ENCODE results near the gene WDR1.

WDR1 gene, protein sequence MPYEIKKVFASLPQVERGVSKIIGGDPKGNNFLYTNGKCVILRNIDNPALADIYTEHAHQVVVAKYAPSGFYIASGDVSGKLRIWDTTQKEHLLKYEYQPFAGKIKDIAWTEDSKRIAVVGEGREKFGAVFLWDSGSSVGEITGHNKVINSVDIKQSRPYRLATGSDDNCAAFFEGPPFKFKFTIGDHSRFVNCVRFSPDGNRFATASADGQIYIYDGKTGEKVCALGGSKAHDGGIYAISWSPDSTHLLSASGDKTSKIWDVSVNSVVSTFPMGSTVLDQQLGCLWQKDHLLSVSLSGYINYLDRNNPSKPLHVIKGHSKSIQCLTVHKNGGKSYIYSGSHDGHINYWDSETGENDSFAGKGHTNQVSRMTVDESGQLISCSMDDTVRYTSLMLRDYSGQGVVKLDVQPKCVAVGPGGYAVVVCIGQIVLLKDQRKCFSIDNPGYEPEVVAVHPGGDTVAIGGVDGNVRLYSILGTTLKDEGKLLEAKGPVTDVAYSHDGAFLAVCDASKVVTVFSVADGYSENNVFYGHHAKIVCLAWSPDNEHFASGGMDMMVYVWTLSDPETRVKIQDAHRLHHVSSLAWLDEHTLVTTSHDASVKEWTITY

DNA sequence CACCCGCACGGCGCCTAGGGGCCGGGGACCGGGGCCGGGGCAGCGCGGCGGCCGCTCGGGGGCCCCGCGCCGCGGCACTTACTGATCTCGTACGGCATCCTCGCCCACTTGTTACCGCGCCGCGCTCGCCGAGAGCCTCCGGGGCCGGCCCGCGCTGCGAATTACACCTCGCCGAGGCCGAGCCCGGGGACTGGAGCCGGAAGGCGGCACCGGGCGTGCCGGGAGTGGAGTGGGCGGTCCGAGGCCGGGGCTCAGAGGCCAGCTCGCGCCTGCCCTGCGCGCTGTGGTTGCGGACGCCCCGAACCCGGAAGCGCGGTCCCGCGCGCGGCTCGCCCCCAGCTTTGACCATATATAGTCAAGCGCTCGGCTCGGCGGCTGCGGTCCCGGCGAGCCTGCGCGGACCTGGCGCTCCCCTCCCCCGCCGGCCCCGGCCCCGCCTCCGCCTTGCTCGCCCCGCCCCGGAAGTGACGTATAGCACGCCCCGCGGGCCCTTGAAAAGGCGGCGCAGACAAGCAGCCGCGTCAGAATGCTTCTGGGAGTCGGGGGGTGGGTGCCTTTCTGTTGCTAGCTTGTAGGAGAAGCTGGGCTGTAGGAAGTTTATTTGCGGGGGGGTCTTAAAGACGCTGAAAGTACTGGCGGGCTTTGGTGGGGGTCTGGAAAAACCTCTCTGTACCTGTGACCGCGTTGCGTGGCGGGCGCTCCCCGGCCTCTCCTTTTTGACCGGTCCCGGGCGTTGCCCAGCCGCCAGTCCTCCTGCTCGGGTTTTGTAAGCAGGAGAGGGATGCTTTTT lies at the start of gene WDR1:
TSS of gene WDR1 (minus strand) at position 231 of the 790 bp plus-strand sequence. CDS start at position 98, 133 bp downstream.
- TF ChIP-seq PPARA (CRISPR knock-in tag; IDR thresholded peaks at IDR 0.05; ENCODE audit: borderline replicate concordance) (no peak), TOX (CRISPR knock-in tag; IDR thresholded peaks at IDR 0.05; ENCODE audit: borderline replicate concordance) (0 out of 2 replicates have a peak, but pooled peaks have one; percentile 33), ZNF565 (CRISPR knock-in tag; conservative IDR thresholded peaks at IDR 0.05; ENCODE audit: low read depth) (no peak), GLIS3 (CRISPR knock-in tag; IDR thresholded peaks at IDR 0.05) (peak; percentile 65; the same call in 1 of the 2 replicates), RARB (CRISPR knock-in tag; IDR thresholded peaks at IDR 0.05) (peak; percentile 69; the same call in 1 of the 2 replicates)
- TF ChIP-seq, protein P1, sequence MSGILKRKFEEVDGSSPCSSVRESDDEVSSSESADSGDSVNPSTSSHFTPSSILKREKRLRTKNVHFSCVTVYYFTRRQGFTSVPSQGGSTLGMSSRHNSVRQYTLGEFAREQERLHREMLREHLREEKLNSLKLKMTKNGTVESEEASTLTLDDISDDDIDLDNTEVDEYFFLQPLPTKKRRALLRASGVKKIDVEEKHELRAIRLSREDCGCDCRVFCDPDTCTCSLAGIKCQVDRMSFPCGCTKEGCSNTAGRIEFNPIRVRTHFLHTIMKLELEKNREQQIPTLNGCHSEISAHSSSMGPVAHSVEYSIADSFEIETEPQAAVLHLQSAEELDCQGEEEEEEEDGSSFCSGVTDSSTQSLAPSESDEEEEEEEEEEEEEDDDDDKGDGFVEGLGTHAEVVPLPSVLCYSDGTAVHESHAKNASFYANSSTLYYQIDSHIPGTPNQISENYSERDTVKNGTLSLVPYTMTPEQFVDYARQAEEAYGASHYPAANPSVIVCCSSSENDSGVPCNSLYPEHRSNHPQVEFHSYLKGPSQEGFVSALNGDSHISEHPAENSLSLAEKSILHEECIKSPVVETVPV (CRISPR knock-in tag; IDR thresholded peaks at IDR 0.05) = peak; percentile 61; the same call in 1 of the 2 replicates
- TF ChIP-seq, protein P2, sequence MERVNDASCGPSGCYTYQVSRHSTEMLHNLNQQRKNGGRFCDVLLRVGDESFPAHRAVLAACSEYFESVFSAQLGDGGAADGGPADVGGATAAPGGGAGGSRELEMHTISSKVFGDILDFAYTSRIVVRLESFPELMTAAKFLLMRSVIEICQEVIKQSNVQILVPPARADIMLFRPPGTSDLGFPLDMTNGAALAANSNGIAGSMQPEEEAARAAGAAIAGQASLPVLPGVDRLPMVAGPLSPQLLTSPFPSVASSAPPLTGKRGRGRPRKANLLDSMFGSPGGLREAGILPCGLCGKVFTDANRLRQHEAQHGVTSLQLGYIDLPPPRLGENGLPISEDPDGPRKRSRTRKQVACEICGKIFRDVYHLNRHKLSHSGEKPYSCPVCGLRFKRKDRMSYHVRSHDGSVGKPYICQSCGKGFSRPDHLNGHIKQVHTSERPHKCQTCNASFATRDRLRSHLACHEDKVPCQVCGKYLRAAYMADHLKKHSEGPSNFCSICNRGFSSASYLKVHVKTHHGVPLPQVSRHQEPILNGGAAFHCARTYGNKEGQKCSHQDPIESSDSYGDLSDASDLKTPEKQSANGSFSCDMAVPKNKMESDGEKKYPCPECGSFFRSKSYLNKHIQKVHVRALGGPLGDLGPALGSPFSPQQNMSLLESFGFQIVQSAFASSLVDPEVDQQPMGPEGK (CRISPR knock-in tag; IDR thresholded peaks at IDR 0.05; ENCODE audit: borderline replicate concordance) = peak; percentile 93
- TF ChIP-seq, protein P3, sequence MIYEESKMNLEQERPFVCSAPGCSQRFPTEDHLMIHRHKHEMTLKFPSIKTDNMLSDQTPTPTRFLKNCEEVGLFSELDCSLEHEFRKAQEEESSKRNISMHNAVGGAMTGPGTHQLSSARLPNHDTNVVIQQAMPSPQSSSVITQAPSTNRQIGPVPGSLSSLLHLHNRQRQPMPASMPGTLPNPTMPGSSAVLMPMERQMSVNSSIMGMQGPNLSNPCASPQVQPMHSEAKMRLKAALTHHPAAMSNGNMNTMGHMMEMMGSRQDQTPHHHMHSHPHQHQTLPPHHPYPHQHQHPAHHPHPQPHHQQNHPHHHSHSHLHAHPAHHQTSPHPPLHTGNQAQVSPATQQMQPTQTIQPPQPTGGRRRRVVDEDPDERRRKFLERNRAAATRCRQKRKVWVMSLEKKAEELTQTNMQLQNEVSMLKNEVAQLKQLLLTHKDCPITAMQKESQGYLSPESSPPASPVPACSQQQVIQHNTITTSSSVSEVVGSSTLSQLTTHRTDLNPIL (CRISPR knock-in tag; IDR thresholded peaks at IDR 0.05; ENCODE audit: low read depth) = 0 out of 2 replicates have a peak, but pooled peaks have one; percentile 46
- ATAC-seq = peak; percentile 98

DNA sequence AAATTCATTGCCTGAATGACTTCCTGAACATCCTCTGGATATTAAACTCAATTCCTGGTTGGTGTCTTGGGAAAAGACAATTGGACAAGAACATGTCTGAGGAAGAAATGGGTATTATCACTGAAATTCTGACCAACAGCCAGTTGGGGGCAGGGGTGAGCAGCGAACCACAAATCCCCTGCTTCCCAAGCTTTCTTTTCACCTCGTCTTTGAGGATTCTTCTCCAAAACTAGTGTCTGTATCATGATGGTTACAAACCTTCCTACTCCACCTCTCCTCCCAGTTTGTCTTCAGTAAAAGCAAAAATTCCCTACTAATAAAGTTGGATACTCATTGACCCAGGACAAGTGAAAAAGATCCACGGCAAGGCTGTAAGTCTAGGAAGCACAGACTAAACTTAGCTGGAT lies 48.3 kb upstream of the WDR1 start:
- ATAC-seq = peak; percentile 63; the same call in 2 of the 3 replicates
- TF ChIP-seq GLIS3 (CRISPR knock-in tag; IDR thresholded peaks at IDR 0.05) (no peak), CSDC2 (CRISPR knock-in tag; IDR thresholded peaks at IDR 0.05) (no peak)
- TF ChIP-seq, protein P2 (CRISPR knock-in tag; IDR thresholded peaks at IDR 0.05; ENCODE audit: borderline replicate concordance) = no peak
- TF ChIP-seq, protein P4, sequence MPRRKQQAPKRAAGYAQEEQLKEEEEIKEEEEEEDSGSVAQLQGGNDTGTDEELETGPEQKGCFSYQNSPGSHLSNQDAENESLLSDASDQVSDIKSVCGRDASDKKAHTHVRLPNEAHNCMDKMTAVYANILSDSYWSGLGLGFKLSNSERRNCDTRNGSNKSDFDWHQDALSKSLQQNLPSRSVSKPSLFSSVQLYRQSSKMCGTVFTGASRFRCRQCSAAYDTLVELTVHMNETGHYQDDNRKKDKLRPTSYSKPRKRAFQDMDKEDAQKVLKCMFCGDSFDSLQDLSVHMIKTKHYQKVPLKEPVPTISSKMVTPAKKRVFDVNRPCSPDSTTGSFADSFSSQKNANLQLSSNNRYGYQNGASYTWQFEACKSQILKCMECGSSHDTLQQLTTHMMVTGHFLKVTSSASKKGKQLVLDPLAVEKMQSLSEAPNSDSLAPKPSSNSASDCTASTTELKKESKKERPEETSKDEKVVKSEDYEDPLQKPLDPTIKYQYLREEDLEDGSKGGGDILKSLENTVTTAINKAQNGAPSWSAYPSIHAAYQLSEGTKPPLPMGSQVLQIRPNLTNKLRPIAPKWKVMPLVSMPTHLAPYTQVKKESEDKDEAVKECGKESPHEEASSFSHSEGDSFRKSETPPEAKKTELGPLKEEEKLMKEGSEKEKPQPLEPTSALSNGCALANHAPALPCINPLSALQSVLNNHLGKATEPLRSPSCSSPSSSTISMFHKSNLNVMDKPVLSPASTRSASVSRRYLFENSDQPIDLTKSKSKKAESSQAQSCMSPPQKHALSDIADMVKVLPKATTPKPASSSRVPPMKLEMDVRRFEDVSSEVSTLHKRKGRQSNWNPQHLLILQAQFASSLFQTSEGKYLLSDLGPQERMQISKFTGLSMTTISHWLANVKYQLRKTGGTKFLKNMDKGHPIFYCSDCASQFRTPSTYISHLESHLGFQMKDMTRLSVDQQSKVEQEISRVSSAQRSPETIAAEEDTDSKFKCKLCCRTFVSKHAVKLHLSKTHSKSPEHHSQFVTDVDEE (CRISPR knock-in tag; IDR thresholded peaks at IDR 0.05) = no peak

DNA sequence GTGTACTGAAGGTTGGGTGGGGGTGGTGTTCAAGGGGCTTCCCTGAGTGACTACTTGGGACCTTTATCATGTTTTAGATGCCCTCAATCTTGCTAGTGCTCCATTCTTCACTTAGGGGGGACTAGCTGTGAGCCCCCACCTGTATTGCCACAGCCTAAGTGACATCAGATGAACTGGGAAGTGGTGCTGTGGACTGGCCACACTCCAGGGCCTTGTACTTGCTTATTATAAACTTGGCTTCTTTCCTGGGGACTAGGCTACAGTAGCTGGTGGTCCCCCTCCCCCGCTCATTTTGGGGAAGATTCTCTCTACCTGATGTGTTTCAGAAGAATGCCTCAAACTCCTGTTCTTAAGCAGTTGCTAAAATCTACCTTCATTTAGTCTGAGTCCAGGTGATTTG lies 46.7 kb upstream of the WDR1 start:
- no peak for ATAC-seq
- no peak for TF ChIP-seq OSR1 (CRISPR knock-in tag; IDR thresholded peaks at IDR 0.05)
- no peak for TF ChIP-seq CSDC2 (CRISPR knock-in tag; IDR thresholded peaks at IDR 0.05)
- TF ChIP-seq, protein P3 (CRISPR knock-in tag; IDR thresholded peaks at IDR 0.05; ENCODE audit: low read depth) = no peak
- no peak for TF ChIP-seq TCF4 (CRISPR knock-in tag; IDR thresholded peaks at IDR 0.05; ENCODE audit: borderline replicate concordance)
- no peak for TF ChIP-seq ZNF565 (CRISPR knock-in tag; conservative IDR thresholded peaks at IDR 0.05; ENCODE audit: low read depth)
- TF ChIP-seq, protein P4 (CRISPR knock-in tag; IDR thresholded peaks at IDR 0.05) = no peak
- no peak for TF ChIP-seq GLIS3 (CRISPR knock-in tag; IDR thresholded peaks at IDR 0.05)
- TF ChIP-seq, protein P5, sequence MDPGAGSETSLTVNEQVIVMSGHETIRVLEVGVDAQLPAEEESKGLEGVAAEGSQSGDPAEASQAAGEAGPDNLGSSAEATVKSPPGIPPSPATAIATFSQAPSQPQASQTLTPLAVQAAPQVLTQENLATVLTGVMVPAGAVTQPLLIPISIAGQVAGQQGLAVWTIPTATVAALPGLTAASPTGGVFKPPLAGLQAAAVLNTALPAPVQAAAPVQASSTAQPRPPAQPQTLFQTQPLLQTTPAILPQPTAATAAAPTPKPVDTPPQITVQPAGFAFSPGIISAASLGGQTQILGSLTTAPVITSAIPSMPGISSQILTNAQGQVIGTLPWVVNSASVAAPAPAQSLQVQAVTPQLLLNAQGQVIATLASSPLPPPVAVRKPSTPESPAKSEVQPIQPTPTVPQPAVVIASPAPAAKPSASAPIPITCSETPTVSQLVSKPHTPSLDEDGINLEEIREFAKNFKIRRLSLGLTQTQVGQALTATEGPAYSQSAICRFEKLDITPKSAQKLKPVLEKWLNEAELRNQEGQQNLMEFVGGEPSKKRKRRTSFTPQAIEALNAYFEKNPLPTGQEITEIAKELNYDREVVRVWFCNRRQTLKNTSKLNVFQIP (CRISPR knock-in tag; IDR thresholded peaks at IDR 0.05; ENCODE audit: borderline replicate concordance, low read depth) = no peak
- TF ChIP-seq ISL1 (CRISPR knock-in tag; IDR thresholded peaks at IDR 0.05) = no peak
- TF ChIP-seq ZFP30 (CRISPR knock-in tag; IDR thresholded peaks at IDR 0.05) = no peak
